Stimulated activated CD4-positive, alpha-beta T cell treated with anti-CD3 and anti-CD28 coated beads, Interleukin-1b, Interleukin-23, amount 100 ng/mL, for 4 hours (primary cell): ENCODE results near the gene PITPNM1.
"Not testable (repeated sequence)": the region's sequence is repeated elsewhere in the genome, so short reads cannot be mapped to it uniquely, and the experiment has no call there.

Source experiments
- DNase-seq, 2 donors: peaks; one replicate each; pipeline ENCODE4 v3.0.0-alpha.2; 2020; ENCODE audit warnings: low read depth in 2 of 2

The PITPNM1 gene

DNA sequence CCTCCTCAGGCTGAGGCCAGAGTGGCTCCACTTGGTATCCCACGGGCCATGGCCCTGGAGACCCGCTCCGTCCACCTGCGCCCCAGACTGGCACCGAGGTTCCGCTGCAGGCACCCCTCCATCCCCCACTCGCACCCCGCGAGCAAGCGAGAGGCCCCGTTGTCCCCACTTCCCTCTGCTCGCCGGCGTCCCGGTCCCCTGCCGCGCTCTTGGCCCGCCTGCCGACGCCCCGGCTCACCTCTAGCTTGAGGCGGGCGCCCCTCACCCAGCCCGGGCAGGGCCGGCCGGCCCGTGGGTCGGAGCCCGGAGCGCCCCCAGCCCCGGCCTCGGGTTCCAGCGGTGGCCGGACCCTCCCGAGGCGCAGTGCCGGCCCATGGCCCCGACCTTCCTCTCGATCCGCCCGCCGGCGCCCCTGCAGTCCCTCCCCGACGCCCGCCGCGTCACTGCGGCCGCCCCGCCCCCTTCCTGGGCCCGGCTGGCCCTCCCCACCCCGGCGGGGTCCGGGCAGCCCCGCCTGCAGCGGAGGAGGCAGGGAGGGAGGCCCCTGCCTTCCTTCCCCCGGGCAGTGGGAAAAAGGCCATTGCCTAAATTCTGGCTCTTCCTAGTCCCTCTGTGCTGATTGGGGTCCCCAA, at the start of gene PITPNM1:
Gene PITPNM1 (minus strand): TSS at position 414 of the 632 bp plus-strand sequence. CDS start 1,183 bp downstream, outside the sequence.
- DNase-seq, result peak in 1 of 2 donors; percentile 77

DNA sequence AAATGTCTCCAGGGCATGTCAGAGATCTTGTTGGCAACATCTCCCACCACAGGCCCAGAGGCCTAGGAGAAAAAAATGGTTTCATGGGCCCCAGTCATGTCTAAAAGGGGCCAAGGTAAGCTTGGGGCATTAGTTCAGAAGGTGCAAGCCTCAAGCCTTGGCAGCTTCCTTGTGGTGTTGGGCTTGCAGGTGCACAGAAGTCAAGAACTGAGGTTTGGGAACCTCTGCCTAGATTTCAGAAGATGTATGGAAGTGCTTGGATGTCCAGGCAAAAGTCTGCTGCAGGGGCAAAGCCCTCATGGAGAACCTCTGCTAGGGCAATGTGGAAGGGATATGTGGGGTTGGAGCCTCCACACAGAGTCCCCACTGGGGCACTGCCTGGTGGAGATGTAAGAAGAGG, 46.5 kb upstream of the PITPNM1 start:
- DNase-seq, result not testable (repeated sequence)

- DNase-seq, result no peak
Measured at GRCh38 chr11:67551127-67551526, 46.0 kb upstream of the PITPNM1 start.

- DNase-seq, result no peak
Measured at GRCh38 chr11:67548555-67549110, 43.5 kb upstream of the PITPNM1 start.

DNA sequence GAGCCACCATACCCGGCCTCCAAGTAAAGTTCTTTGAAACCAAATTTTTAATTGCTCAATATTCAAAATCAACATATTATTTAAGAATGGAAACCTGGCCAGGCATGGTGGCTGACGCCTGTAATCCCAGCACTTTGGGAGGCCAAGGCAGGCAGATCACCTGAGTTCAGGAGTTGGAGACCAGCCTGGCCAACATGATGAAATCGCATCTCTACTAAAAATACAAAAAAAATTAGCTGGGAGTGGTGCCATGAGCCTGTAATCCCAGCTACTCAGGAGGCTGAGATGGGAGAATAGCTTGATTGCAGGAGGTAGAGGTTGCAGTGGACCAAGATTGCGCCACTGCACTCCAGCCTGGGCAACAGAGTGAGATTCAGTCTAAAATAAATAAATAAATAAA, 42.9 kb upstream of the PITPNM1 start:
- DNase-seq, result not testable (repeated sequence)

GRCh38 chr11:67545280-67545679, 40.1 kb upstream of the PITPNM1 start:
- no peak for DNase-seq

DNA sequence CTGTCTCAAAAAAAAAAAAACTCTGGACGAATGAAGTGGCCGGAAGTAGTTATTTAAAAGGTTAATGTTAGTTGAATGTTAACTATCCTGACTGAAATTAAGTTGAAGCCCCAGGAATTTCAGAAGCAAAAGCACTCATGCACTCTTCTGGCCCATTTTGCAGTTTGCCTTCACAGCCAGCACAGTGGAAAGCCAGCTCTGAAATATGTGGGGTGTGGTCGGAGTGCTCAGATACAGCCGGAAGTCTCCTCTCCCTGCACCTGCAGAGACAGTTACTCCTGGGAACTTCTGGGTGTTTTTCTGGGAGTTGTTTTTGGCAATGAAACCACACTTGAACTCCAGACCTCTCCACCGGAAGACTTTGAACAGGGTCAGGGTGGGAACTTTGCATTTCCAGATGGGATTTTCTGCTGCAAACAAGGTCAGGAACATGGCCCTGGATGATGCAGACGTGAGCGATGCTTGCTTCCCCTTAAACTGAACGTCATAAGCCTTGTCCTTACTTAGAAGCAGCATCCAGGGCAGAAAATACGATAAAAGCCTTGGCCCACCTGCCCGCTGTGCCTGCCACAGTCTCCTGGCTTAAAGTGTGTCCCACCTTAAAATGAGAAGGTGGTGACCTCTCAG, 39.6 kb upstream of the PITPNM1 start:
- no peak for DNase-seq

DNA sequence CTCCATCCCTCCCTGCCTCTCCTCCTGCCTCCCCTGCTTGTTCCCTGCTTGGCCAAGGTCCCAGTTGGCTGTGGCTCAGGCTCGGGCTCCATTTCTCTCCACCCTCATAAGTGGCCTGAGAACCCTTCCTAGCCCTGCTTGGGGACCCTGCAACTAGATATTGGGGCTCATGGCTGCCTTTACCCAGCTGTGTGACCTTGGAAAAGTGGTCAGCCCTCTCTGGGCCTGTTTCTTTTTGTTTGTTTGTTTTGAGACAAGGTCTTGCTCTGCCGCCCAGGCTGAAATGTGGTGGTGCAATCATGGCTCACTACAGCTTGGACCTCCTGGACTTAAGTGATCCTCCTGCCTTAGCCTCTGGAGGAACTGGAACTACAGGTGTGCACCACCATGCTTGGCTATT, 38.4 kb upstream of the PITPNM1 start:
- no peak for DNase-seq

GRCh38 chr11:67542971-67543370, 37.8 kb upstream of the PITPNM1 start:
- DNase-seq, result no peak

DNA sequence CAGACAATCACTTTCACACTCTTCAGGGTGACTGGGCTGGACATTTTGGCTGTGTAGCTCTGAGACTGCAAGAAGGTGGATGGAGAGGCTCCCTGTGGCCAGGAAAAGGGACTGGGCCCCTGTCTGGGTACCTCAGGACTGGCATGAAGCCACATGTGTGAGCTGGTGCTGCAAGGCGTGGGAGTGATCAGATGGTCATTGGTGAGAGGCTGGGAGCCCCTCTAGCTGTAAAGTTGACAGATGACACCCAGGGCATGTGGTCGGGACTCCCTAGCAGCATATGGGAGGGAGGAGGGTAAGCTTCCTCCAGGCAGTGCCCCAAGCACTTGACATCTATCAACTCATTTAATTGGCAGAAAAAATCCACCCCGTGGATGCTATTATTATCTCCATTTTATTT, 37.0 kb upstream of the PITPNM1 start:
- no peak for DNase-seq

DNA sequence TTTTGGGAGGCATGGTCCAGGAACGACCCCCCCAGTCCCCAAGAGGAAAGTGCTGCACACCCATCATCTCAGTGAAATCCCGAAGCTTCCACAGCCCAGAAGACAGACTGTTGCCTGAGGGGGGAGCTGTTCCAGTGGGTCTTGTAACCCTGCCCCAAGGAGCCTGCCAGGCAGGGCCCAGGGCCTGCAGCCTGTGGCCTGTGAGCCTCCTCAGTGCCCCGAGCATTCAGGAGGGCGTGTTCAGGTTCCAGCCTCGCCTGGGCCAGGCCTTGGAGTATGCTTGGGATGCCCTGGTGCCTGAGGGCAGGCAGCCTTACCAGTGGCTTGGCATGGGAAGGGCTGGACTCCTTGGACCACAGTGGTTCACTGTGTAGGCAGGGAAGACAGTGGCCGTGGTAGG, 36.0 kb upstream of the PITPNM1 start:
- no peak for DNase-seq

DNA sequence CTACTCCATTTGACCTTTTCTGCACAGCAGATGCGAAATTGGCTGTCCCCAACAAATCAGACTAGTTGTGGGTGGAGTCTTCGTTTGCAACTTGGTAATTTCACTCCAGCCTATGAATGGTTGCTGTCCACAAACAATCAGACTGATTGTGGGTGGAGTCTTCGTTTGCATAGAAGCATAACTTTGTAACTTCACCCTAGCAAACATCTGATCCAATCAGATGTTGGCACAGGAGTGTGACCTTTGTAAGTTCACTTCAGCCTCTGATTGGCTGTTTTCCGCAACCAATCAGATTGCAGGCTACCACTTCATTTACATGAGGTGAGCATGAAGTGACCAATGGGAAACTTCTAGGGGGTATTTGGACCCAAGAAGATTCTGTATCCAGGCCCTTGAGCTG, 34.4 kb upstream of the PITPNM1 start:
- DNase-seq, result no peak

GRCh38 chr11:67538823-67539505, 33.8 kb upstream of the PITPNM1 start:
- no peak for DNase-seq

- DNase-seq, result no peak
Measured at GRCh38 chr11:67538306-67538705, 33.1 kb upstream of the PITPNM1 start.

GRCh38 chr11:67535561-67535960, 30.4 kb upstream of the PITPNM1 start:
- no peak for DNase-seq

- DNase-seq, result no peak
Measured at GRCh38 chr11:67534070-67534679, 29.0 kb upstream of the PITPNM1 start.

DNA sequence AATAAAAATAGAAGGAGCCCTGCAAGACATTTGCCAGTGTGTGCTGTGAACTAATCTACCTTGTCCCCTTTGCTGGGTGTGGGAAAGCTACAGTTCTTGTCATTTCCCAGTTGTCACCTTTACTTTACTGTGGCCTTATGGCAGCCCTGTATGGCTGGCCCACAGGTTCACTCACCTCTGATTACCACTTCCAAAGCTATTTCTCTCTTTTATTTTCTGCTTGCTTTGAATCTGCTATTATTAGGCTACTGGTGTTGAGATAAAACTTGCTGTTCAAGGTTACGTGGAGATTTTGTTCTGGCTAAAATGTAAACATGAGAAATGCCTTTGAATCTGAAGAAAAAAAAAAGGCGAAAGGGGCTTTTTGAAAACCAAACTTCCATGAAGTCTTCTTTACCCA, 27.7 kb upstream of the PITPNM1 start:
- no peak for DNase-seq

GRCh38 chr11:67530282-67530592, 25.1 kb upstream of the PITPNM1 start:
- DNase-seq, result no peak

DNA sequence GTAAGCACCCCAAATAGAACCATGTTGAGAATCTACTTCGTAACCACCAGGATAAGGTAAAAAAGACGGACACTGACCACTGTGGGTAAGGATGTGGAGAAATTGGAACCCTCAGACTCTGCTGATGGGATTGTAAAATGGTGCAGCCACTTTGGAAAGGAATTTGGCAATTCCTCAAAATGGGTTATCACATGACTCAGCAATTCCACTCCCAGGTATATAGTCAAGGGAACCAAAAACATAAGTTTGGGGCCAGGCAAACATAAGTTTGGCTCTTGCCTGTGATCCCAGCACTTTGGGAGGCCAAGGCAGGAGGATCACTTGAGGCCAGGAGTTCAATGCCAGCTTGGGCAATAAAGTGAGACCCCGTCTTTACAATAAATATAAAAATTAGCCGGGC, 23.2 kb upstream of the PITPNM1 start:
- no peak for DNase-seq

DNA sequence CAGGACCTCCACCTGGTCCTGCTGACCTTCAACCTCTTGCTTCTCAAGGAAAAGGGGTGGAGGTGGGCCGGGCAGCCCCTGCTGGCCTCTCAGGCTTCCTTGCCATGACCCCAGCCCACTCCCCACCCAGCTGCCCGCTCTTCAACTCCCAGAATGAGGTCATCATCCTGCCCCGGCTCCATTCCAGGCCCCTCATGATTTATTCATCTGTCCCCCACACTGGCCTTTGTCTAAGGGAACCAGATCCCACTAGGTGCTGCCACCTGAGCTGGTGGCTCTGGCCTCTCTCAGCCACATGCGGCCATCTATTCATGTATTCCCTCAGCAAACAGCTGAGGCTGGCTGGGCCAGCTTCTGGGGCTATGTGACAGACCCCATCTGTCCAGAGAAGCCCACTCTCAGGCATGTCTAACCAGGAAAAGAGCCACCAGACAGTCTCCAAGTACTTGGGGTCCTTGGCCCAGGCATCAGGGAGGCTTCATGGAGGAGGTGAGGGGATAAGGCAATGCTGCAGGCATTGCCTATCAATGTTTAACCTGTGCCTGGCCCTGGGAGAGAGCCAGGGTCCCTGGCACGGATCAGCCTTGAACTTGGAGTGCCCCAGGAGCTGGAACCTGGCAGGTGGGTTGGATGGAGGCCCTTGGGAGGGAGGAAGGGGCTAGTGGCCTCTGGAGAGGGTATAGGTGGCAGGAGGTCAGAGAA, 20.3 kb upstream of the PITPNM1 start:
- DNase-seq, result no peak

GRCh38 chr11:67524480-67524808, 19.3 kb upstream of the PITPNM1 start:
- DNase-seq, result no peak
